Subcutaneous adipose tissue (tissue), 4 donors: ENCODE measurements around the gene SGSM1. TPM values are rescaled to one million over a fixed set of nuclear protein-coding genes. Genes with fewer than 3 reads are reported as not detected.

Experiments used
- CTCF ChIP-seq: fragments of 450-650 bp; IDR thresholded peaks from one replicate; pipeline ENCODE4 v1.5.1; 2016; ENCODE audit warnings: low read depth, mild to moderate bottlenecking, control low read depth, antibody characterized with exemption, moderate library complexity
- total RNA-seq, 4 donors: library from RNA; depleted of rRNA; stranded (reverse); fragments of >200 nt; gene quantifications; one replicate each; pipeline ENCODE4 v1.1.0, GENCODE V29; 2016

The SGSM1 gene
- total RNA-seq, 4 donors from 2014 or later, result under 0.01 to 0.57 (median under 0.01) TPM; not detected in 1

GRCh38 chr22:24957043-24957442, 151.0 kb downstream of the SGSM1 start:
- no peak for TF ChIP-seq CTCF

GRCh38 chr22:24961217-24961844, 155.3 kb downstream of the SGSM1 start:
- no peak for TF ChIP-seq CTCF

- TF ChIP-seq CTCF, result no peak
Observed at GRCh38 chr22:24962094-24962493, 156.1 kb downstream of the SGSM1 start.

GRCh38 chr22:24962835-24963234, 156.8 kb downstream of the SGSM1 start:
- no peak for TF ChIP-seq CTCF

- TF ChIP-seq CTCF, result no peak
Observed at GRCh38 chr22:24964441-24964840, 158.4 kb downstream of the SGSM1 start.

GRCh38 chr22:24965822-24966626, 160.0 kb downstream of the SGSM1 start:
- no peak for TF ChIP-seq CTCF

- no peak for TF ChIP-seq CTCF
Observed at GRCh38 chr22:24968066-24968561, 162.1 kb downstream of the SGSM1 start.
